ENCODE results near the gene TYRP1.

- no peak for TF ChIP-seq CTCF (IDR thresholded peaks at IDR 0.05; ENCODE audit: low read depth, low read length)
- TF ChIP-seq EZH2phosphoT487 (IDR thresholded peaks at IDR 0.05; ENCODE audit: low read depth), result no peak
These were observed 37.7 kb downstream of the TYRP1 start for GRCh38 chr9:12730927-12731326.

Measured in OCI-LY3 (cell line).